HepG2 (cell line): Measurements from ENCODE around the gene DNAJB2. TPM values are rescaled to one million over a fixed set of nuclear protein-coding genes. Genes with fewer than 3 reads are reported as not detected.
A peak's percentile ranks its signal among the peaks of the same experiment; 100 is the strongest.

Experiments
- AGO1 ChIP-seq: fragments of 200-400 bp; formaldehyde crosslinking; IDR thresholded peaks from 2 replicates; pipeline ENCODE4 v1.6.1; 2017; ENCODE audit warnings: mild to moderate bottlenecking, low read depth, low read length, moderate library complexity; ENCODE audit not compliant: poor library complexity, severe bottlenecking
- CSRNP1 ChIP-seq: sonication (generic); formaldehyde crosslinking; IDR thresholded peaks from 2 replicates; pipeline ENCODE4 v1.8.1; 2023; ENCODE audit warnings: mild to moderate bottlenecking, missing genetic modification reagents
- E2F1 ChIP-seq: sonication (generic); formaldehyde crosslinking; IDR thresholded peaks from 2 replicates; pipeline ENCODE4 v1.5.0; 2020; ENCODE audit warnings: missing genetic modification reagents
- ISX ChIP-seq: sonication (generic); formaldehyde crosslinking; conservative IDR thresholded peaks from 2 replicates; pipeline ENCODE4 v1.5.0; 2020; ENCODE audit warnings: missing genetic modification reagents
- MXD1 ChIP-seq: sonication (generic); formaldehyde crosslinking; IDR thresholded peaks from 2 replicates; pipeline ENCODE4 v1.4.0; 2020; ENCODE audit warnings: mild to moderate bottlenecking, missing genetic modification reagents
- MYC ChIP-seq: sonication (generic); formaldehyde crosslinking; IDR thresholded peaks from 2 replicates; pipeline ENCODE4 v1.9.0; 2021; ENCODE audit warnings: missing genetic modification reagents, borderline replicate concordance
- PATZ1 ChIP-seq: sonication (generic); formaldehyde crosslinking; IDR thresholded peaks from 2 replicates; pipeline ENCODE4 v1.4.0; 2020; ENCODE audit warnings: missing genetic modification reagents
- PPARG ChIP-seq: conservative IDR thresholded peaks from 2 replicates; pipeline ENCODE4 v1.6.1; 2016; ENCODE audit warnings: missing biosample characterization, missing genetic modification reagents
- SP1 ChIP-seq, 2 experiments: fragments of 450-650 bp in 1 of 2; sonication (generic) in 1 of 2; formaldehyde crosslinking in 1 of 2; IDR thresholded peaks; 2 replicates each; pipeline versions ENCODE4 v1.4.0 to v1.6.1; 2016 to 2020; ENCODE audit warnings: missing genetic modification reagents in 1 of 2
- YEATS2 ChIP-seq: sonication (generic); formaldehyde crosslinking; IDR thresholded peaks from 2 replicates; pipeline ENCODE4 v1.4.0; 2020; ENCODE audit warnings: missing genetic modification reagents, borderline replicate concordance
- ZBTB43 ChIP-seq: sonication (generic); formaldehyde crosslinking; conservative IDR thresholded peaks from 2 replicates; pipeline ENCODE4 v1.4.0; 2020; ENCODE audit warnings: missing genetic modification reagents
- ZFP62 ChIP-seq: sonication (generic); formaldehyde crosslinking; IDR thresholded peaks from 2 replicates; pipeline ENCODE4 v1.4.0; 2020; ENCODE audit warnings: missing genetic modification reagents
- ZFP90 ChIP-seq: sonication (generic); formaldehyde crosslinking; IDR thresholded peaks from 2 replicates; pipeline ENCODE4 v1.8.0; 2022; ENCODE audit warnings: missing genetic modification reagents, mild to moderate bottlenecking, inconsistent platforms, borderline replicate concordance
- ZNF33B ChIP-seq: sonication (generic); formaldehyde crosslinking; IDR thresholded peaks from 2 replicates; pipeline ENCODE4 v1.5.1; 2020; ENCODE audit warnings: mild to moderate bottlenecking, missing genetic modification reagents
- ZNF367 ChIP-seq: sonication (generic); formaldehyde crosslinking; IDR thresholded peaks from 2 replicates; pipeline ENCODE4 v1.4.0; 2020; ENCODE audit warnings: missing genetic modification reagents, borderline replicate concordance
- ZNF530 ChIP-seq: sonication (generic); formaldehyde crosslinking; IDR thresholded peaks from 2 replicates; pipeline ENCODE4 v1.5.0; 2020; ENCODE audit warnings: low read depth, mild to moderate bottlenecking, missing genetic modification reagents
- ZNF770 ChIP-seq: sonication (generic); formaldehyde crosslinking; IDR thresholded peaks from 2 replicates; pipeline ENCODE4 v1.5.0; 2020; ENCODE audit warnings: mild to moderate bottlenecking, missing genetic modification reagents
- ZNF784 ChIP-seq: sonication (generic); formaldehyde crosslinking; IDR thresholded peaks from 2 replicates; pipeline ENCODE4 v1.5.1; 2020; ENCODE audit warnings: missing genetic modification reagents, mild to moderate bottlenecking, borderline replicate concordance
- polyA plus RNA-seq, 8 experiments: library from polyadenylated mRNA; depleted of rRNA in 3 of 8; stranded (reverse) in 7 of 8; unstranded in 1 of 8; fragments of >200 nt; fragmentation: Illumina TruSeq in 4 of 8; extraction: Trizol in 4 of 8; gene quantifications; 2 replicates each; pipeline versions ENCODE4 v1.2.1 to v1.2.3, GENCODE V29; 2011 to 2016; ENCODE audit warnings: low read depth in 4 of 8, missing spikeins in 1 of 8, mixed read lengths in 1 of 8; ENCODE audit not compliant: insufficient read depth in 1 of 8
- total RNA-seq, 5 experiments: library from RNA; depleted of rRNA; stranded (reverse); fragments of >200 nt; fragmentation: Illumina TruSeq; extraction: Trizol; gene quantifications; 2 replicates each; pipeline ENCODE4 v1.2.3, GENCODE V29; 2016; ENCODE audit warnings: low read depth in 1 of 5

Gene DNAJB2
- total and polyA plus RNA-seq, 2 of the 13 experiments (the other 11 are each of a cell fraction or from before 2014, with no cell fraction given) = 21.3 to 31.1 TPM

- 0 out of 2 replicates have a peak, but pooled peaks have one; percentile 10 for TF ChIP-seq PATZ1 (CRISPR knock-in tag)
- TF ChIP-seq ZNF367 (CRISPR knock-in tag) = 0 out of 2 replicates have a peak, but pooled peaks have one; percentile 15
- peak; percentile 87 for TF ChIP-seq MYC (CRISPR knock-in tag)
- no peak for TF ChIP-seq PPARG (CRISPR knock-in tag)
- no peak for TF ChIP-seq SP1 (IDR thresholded peaks at IDR 0.05)
- no peak; the same call in 1 of the 2 replicates for TF ChIP-seq SP1 (CRISPR knock-in tag; IDR thresholded peaks at IDR 0.05)
- TF ChIP-seq ZBTB43 (CRISPR knock-in tag) = peak; percentile 59; the same call in 1 of the 2 replicates
- TF ChIP-seq MXD1 (CRISPR knock-in tag) = peak; percentile 33; the same call in 1 of the 2 replicates
- 0 out of 2 replicates have a peak, but pooled peaks have one; percentile 6 for TF ChIP-seq YEATS2 (CRISPR knock-in tag)
- peak; percentile 28; the same call in 1 of the 2 replicates for TF ChIP-seq E2F1
- TF ChIP-seq ZNF770 (CRISPR knock-in tag) = peak; percentile 21; the same call in 1 of the 2 replicates
- TF ChIP-seq ZFP62 = no peak
- TF ChIP-seq ZFP90 = peak; percentile 66
- TF ChIP-seq CSRNP1 = peak; percentile 39; the same call in 1 of the 2 replicates
- 0 out of 2 replicates have a peak, but pooled peaks have one; percentile 80 for TF ChIP-seq ISX (CRISPR knock-in tag)
- no peak for TF ChIP-seq ZNF530 (CRISPR knock-in tag)
- peak; percentile 8 for TF ChIP-seq AGO1
- peak; percentile 0; the same call in 1 of the 2 replicates for TF ChIP-seq ZNF784 (CRISPR knock-in tag)
- 0 out of 2 replicates have a peak, but pooled peaks have one; percentile 16 for TF ChIP-seq ZNF33B (CRISPR knock-in tag)
Observed at GRCh38 chr2:219230059-219230540, 49.1 kb upstream of the DNAJB2 start (continued).
